Dedifferentiated amniotic fluid mesenchymal stem cell (primary cell): ENCODE measurements around the gene ADIPOQ.
"Not testable (repeated sequence)": the region's sequence is repeated elsewhere in the genome, so short reads cannot be mapped to it uniquely, and the experiment has no call there.

Experiments used
- DNase-seq: peaks from one replicate; pipeline ENCODE4 v3.0.0-alpha.2; 2016; ENCODE audit errors: extremely low spot score

Gene ADIPOQ

GRCh38 chr3:186842426-186843038 is at the start of gene ADIPOQ:
Gene ADIPOQ, plus strand, starts transcription at chr3:186842710. Its CDS starts 10,349 bp downstream, at chr3:186853059.
- DNase-seq, result no peak

- no peak for DNase-seq
Measured at GRCh38 chr3:186798239-186798874, 44.2 kb upstream of the ADIPOQ start.

- no peak for DNase-seq
Measured at GRCh38 chr3:186800285-186800684, 42.2 kb upstream of the ADIPOQ start.

GRCh38 chr3:186802701-186803100 is 39.8 kb upstream of the ADIPOQ start:
- no peak for DNase-seq

- DNase-seq, result not testable (repeated sequence)
Measured at GRCh38 chr3:186803447-186803846, 39.1 kb upstream of the ADIPOQ start.

GRCh38 chr3:186806089-186807055 is 36.1 kb upstream of the ADIPOQ start, which contains the start of gene RFC4:
Gene RFC4, minus strand, starts transcription at chr3:186806482. Its CDS starts 1,769 bp downstream, at chr3:186804713.
- DNase-seq, result peak; percentile 53

- DNase-seq, result no peak
Measured at GRCh38 chr3:186807231-186807630, 35.3 kb upstream of the ADIPOQ start.

GRCh38 chr3:186810336-186810996 is 32.0 kb upstream of the ADIPOQ start:
- no peak for DNase-seq

- DNase-seq, result not testable (repeated sequence)
Measured at GRCh38 chr3:186811313-186811712, 31.2 kb upstream of the ADIPOQ start.

- DNase-seq, result no peak
Measured at GRCh38 chr3:186814100-186814499, 28.4 kb upstream of the ADIPOQ start.

- no peak for DNase-seq
Measured at GRCh38 chr3:186815435-186815834, 27.1 kb upstream of the ADIPOQ start.

- no peak for DNase-seq
Measured at GRCh38 chr3:186818516-186818915, 24.0 kb upstream of the ADIPOQ start.

GRCh38 chr3:186818956-186819355 is 23.6 kb upstream of the ADIPOQ start:
- DNase-seq, result no peak

GRCh38 chr3:186821429-186822387 is 20.8 kb upstream of the ADIPOQ start:
- DNase-seq, result peak; percentile 77

- DNase-seq, result not testable (repeated sequence)
Measured at GRCh38 chr3:186822388-186822759, 20.1 kb upstream of the ADIPOQ start.

GRCh38 chr3:186823386-186823785 is 19.1 kb upstream of the ADIPOQ start:
- no peak for DNase-seq

- no peak for DNase-seq
Measured at GRCh38 chr3:186824430-186825139, 17.9 kb upstream of the ADIPOQ start.

- no peak for DNase-seq
Measured at GRCh38 chr3:186825294-186825821, 17.2 kb upstream of the ADIPOQ start.

- DNase-seq, result no peak
Measured at GRCh38 chr3:186825872-186826409, 16.6 kb upstream of the ADIPOQ start.
